Upper lobe of left lung (tissue), 4 donors: Measurements from ENCODE around the gene PTPN12.

Experiments used
- POLR2A ChIP-seq, 4 donors: fragments of 450-650 bp; IDR thresholded peaks; one replicate each; pipeline ENCODE4 v1.5.1; 2016 to 2017; ENCODE audit warnings: antibody characterized with exemption in 4 of 4, mild to moderate bottlenecking in 2 of 4
- POLR2AphosphoS5 ChIP-seq, 2 donors: sonication (generic); formaldehyde crosslinking; IDR thresholded peaks; one replicate each; pipeline ENCODE4 v1.5.1; 2017; ENCODE audit warnings: antibody characterized with exemption in 2 of 2
- TF ChIP-seq, protein P1 (sequence below), 6 experiments: fragments of 450-650 bp in 4 of 6; fragments of 200-600 bp in 2 of 6; sonication (generic) in 2 of 6; IDR thresholded peaks; one replicate each; pipeline ENCODE4 v1.5.1; 2016 to 2019; ENCODE audit warnings: antibody characterized with exemption in 6 of 6

DNA sequence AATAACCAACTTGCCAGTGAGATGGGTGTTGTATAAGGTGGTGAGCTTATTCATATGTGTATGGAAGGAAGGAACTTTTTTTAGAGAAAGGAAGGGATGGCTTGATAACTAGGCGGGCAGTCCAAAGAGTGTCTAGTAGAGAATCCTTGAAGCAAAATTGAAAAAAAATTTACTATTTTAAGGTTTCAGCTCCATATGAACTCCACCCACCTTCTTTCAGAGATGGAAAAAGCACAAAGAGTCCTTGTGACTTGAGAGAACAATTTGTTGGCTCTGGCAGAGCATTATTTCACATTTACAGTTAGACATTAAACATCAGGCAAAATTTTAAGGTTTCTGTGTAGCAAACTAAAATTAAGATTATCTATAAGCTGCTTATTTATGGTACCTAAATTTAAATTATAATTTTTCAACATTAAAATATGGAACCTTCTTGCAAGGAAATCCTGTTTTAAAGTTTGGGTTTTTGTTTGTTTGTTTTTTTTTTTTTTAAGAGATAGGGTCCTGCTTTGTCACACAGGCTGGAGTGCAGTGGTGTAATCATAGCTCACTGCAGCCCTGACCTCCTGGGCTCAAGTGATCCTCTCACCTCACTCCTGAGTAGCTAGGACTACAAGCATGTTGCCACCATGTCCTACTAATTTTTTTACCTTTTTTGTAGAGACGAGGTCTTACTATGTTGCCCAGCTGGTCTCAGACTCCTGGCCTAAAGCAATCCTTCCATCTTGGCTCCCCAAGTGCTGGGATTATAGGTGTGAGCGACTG lies 12.2 kb downstream of the PTPN12 start:
- TF ChIP-seq, protein P1, sequence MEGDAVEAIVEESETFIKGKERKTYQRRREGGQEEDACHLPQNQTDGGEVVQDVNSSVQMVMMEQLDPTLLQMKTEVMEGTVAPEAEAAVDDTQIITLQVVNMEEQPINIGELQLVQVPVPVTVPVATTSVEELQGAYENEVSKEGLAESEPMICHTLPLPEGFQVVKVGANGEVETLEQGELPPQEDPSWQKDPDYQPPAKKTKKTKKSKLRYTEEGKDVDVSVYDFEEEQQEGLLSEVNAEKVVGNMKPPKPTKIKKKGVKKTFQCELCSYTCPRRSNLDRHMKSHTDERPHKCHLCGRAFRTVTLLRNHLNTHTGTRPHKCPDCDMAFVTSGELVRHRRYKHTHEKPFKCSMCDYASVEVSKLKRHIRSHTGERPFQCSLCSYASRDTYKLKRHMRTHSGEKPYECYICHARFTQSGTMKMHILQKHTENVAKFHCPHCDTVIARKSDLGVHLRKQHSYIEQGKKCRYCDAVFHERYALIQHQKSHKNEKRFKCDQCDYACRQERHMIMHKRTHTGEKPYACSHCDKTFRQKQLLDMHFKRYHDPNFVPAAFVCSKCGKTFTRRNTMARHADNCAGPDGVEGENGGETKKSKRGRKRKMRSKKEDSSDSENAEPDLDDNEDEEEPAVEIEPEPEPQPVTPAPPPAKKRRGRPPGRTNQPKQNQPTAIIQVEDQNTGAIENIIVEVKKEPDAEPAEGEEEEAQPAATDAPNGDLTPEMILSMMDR (IDR thresholded peaks at IDR 0.05): no peak
- TF ChIP-seq POLR2A (IDR thresholded peaks at IDR 0.05) (no peak), POLR2AphosphoS5 (IDR thresholded peaks at IDR 0.05) (no peak)
